Breast epithelium (tissue), 4 donors: ENCODE data around the gene SPACDR. TPM values are rescaled to one million over a fixed set of nuclear protein-coding genes. Genes with fewer than 3 reads are reported as not detected.

Source experiments
- DNase-seq, 2 donors: peaks; one replicate each; pipeline ENCODE4 v3.0.0-alpha.2; 2019; ENCODE audit warnings: low spot score in 2 of 2
- H3K27ac ChIP-seq, 2 donors: fragments of 200-600 bp; sonication (generic) in 1 of 2; one replicate each; pipeline ENCODE4 v1.5.1; 2016 to 2019; ENCODE audit warnings: mild to moderate bottlenecking in 1 of 2
- H3K27me3 ChIP-seq, 2 donors: fragments of 200-600 bp; sonication (generic) in 1 of 2; one replicate each; pipeline versions ENCODE4 v1.5.1 to v1.6.0; 2017 to 2019; ENCODE audit warnings: control low read depth in 1 of 2, mild to moderate bottlenecking in 1 of 2
- H3K36me3 ChIP-seq: fragments of 200-600 bp; one replicate; pipeline ENCODE4 v1.5.1; 2019
- H3K4me1 ChIP-seq, 2 donors: fragments of 200-600 bp; sonication (generic); one replicate each; pipeline ENCODE4 v1.5.1; 2016 to 2019; ENCODE audit warnings: control low read depth in 1 of 2
- H3K4me3 ChIP-seq, 3 donors: fragments of 200-600 bp; sonication (generic); 1 replicate in 2 of 3; 2 replicates in 1 of 3; pipeline ENCODE4 v1.5.1; 2016 to 2019; ENCODE audit warnings: mild to moderate bottlenecking in 3 of 3, moderate library complexity in 2 of 3
- H3K9me3 ChIP-seq, 2 donors: fragments of 200-600 bp; sonication (generic) in 1 of 2; one replicate each; pipeline ENCODE4 v1.5.1; 2016 to 2019; ENCODE audit warnings: control low read depth in 1 of 2
- CTCF ChIP-seq, 3 donors: fragments of 450-650 bp; IDR thresholded peaks; one replicate each; pipeline ENCODE4 v1.5.1; 2016 to 2017; ENCODE audit warnings: antibody characterized with exemption in 3 of 3, mild to moderate bottlenecking in 3 of 3, moderate library complexity in 3 of 3
- POLR2A ChIP-seq: fragments of 450-650 bp; IDR thresholded peaks from one replicate; pipeline ENCODE4 v1.6.1; 2016; ENCODE audit warnings: antibody characterized with exemption, mild to moderate bottlenecking, moderate library complexity
- POLR2AphosphoS5 ChIP-seq, 3 donors: sonication (generic); formaldehyde crosslinking; IDR thresholded peaks; one replicate each; pipeline ENCODE4 v1.6.1; 2017; ENCODE audit warnings: antibody characterized with exemption in 3 of 3
- intact Hi-C: fragments of 100-400 bp; cut with DNase I; formaldehyde crosslinking; loops from one replicate; pipeline ENCODE4 v1.15.1; 2023; ENCODE audit warnings: low total_unique reads
- total RNA-seq, 3 donors: library from RNA; depleted of rRNA; stranded (reverse); fragments of >200 nt; gene quantifications; one replicate each; pipeline ENCODE4 v1.1.0, GENCODE V29; 2016

SPACDR gene
- total RNA-seq, 3 donors from 2014 or later = not detected

- peaks cover 8 to 33% of the 10 kb centered on the region in 2 donors for H3K4me1 ChIP-seq
- peak overlapping the region; percentile 85 to 98 (median 88) for H3K4me3 ChIP-seq
- intact Hi-C loops = no loop called here
- TF ChIP-seq POLR2A = no peak
- TF ChIP-seq POLR2AphosphoS5 (IDR thresholded peaks at IDR 0.05) = no peak
- no peak for TF ChIP-seq CTCF (IDR thresholded peaks at IDR 0.05)
- no peaks in the 10 kb centered on the region for H3K36me3 ChIP-seq
- H3K9me3 ChIP-seq = no peaks in the 10 kb centered on the region
- H3K27ac ChIP-seq = peak overlapping the region; percentile 99 to 100
- no peak for DNase-seq
- no peaks in the 10 kb centered on the region for H3K27me3 ChIP-seq
Measured at GRCh38 chr7:100430493-100431285, 33.4 kb downstream of the SPACDR start.

GRCh38 chr7:100429637-100430492 lies 34.2 kb downstream of the SPACDR start, which contains the start of gene MEPCE:
Gene MEPCE (plus strand): TSS chr7:100429831. CDS start chr7:100430019, 188 bp downstream.
- H3K27ac ChIP-seq = peak within 1 kb of the TSS; percentile 99 to 100
- peaks cover 8 to 28% of the 10 kb centered on the region in 2 donors for H3K4me1 ChIP-seq
- H3K27me3 ChIP-seq = no peaks in the 10 kb centered on the region
- no peaks in the 10 kb centered on the region for H3K36me3 ChIP-seq
- intact Hi-C loops = no loop called here
- H3K4me3 ChIP-seq = peak within 1 kb of the TSS; percentile 85 to 98 (median 88)
- TF ChIP-seq CTCF (IDR thresholded peaks at IDR 0.05) (no peak), POLR2AphosphoS5 (IDR thresholded peaks at IDR 0.05) (peak in 1 of 3 donors; percentile 64)
- DNase-seq = peak; percentile 96
- no peaks in the 10 kb centered on the region for H3K9me3 ChIP-seq

DNA sequence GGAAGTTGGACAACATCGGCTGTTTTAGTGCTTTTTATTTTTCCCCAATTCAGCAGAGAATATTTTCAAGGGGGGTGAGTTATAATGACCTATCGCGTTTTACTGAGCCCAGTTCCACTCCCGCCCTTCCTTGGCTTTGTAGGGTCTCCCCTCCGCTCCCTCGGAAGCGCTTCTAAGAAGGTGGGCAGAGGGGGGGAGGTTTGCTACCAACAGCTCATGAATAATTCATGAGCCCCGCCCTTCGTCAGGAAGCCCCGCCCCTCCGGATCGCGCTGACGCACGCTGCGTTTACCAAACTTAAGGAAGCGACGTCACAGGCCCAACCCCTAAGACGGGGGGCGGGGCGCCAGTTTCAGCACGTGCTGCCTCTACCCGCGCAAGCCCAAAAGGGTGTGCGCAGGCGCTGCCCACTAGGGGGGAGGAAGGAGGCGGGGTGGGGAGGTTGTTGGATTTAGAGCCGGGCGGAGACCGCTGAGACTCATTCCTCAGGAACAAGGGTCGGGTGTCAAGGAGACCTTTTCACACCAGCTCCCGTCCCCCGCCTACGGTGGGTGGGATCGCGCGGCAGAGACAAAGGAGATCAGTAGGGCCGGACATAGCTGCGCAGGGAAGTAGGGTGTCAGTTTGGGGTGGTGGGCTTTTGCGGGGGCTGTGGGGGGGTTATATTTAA lies 35.0 kb downstream of the SPACDR start:
- Histone ChIP-seq H3K4me3 (peak overlapping the region; percentile 85 to 98 (median 88)), H3K27me3 (no peaks in the 10 kb centered on the region), H3K36me3 (no peaks in the 10 kb centered on the region), H3K4me1 (peaks cover 8 to 22% of the 10 kb centered on the region in 2 donors), H3K9me3 (no peaks in the 10 kb centered on the region), H3K27ac (peak overlapping the region; percentile 99 to 100)
- TF ChIP-seq CTCF (IDR thresholded peaks at IDR 0.05) (peak; percentile 46 to 86 (median 82)), POLR2AphosphoS5 (IDR thresholded peaks at IDR 0.05) (peak; percentile 91 to 98 (median 97)), POLR2A (peak; percentile 43)
- intact Hi-C loops = no loop called here
- peak; percentile 100 for DNase-seq

DNA sequence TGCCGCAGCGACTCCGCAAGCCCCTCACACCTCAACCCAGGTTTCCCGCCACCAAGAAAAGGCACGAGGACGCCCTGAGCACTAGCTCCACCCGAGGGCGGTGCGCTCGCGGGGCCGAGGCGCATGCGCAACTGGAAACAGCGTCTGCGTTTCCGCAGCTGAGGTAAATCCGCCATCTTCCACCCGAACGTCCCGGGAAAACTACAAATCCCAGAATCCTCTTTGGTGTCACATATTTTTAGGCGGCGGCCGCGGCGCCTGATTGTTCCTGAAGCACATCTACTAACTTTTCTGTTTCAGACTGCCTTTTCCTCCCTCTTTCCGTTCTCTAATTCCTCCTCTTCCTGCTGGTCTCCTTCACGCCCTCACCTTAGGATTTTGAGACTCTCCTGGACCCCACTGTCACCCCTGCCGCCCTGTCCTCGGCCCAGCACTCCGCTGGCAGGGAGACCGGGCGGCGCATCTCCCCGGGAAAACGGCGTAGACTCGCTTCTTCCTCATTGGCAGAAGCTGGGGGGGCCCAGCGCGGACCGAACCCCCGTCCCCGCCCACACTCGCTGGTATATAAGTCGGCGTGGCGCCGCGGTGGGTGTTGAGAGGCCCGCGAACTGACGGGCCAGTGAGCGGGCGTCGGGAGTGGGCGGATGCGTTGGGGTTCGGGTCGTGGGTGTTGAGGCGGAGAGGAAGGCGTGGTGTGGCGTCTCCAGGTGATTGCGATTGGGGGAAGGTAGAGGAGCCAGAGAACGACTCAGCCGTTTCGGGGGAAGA lies 35.7 kb downstream of the SPACDR start, which contains the start of gene ZCWPW1:
Gene ZCWPW1 (minus strand): TSS at position 505 of the 768 bp plus-strand sequence. CDS start 8,054 bp downstream, outside the sequence.
- Histone ChIP-seq H3K27me3 (no peaks in the 10 kb centered on the region), H3K36me3 (no peaks in the 10 kb centered on the region), H3K4me3 (peak within 1 kb of the TSS; percentile 85 to 98 (median 88)), H3K9me3 (no peaks in the 10 kb centered on the region), H3K4me1 (peaks cover 8 to 20% of the 10 kb centered on the region in 2 donors), H3K27ac (peak within 1 kb of the TSS; percentile 99 to 100)
- TF ChIP-seq POLR2A (peak; percentile 99), POLR2AphosphoS5 (IDR thresholded peaks at IDR 0.05) (peak; percentile 99 to 100 (median 100)), CTCF (IDR thresholded peaks at IDR 0.05) (no peak)
- intact Hi-C loops = no loop called here
- peak; percentile 96 to 97 for DNase-seq
